K562 (cell line): ENCODE data around the gene NR1D1. TPM values are rescaled to one million over a fixed set of nuclear protein-coding genes. Genes with fewer than 3 reads are reported as not detected.

Source experiments
- BCL6 ChIP-seq: fragments of 250-450 bp; sonication (Bioruptor Pico); IDR thresholded peaks from 2 replicates; pipeline ENCODE4 v1.4.0; 2020
- CCNT2 ChIP-seq: IDR thresholded peaks from 2 replicates; pipeline ENCODE4 v1.6.1; 2011; ENCODE audit warnings: borderline replicate concordance, low read depth, mild to moderate bottlenecking, moderate library complexity, mixed read lengths, low read length; ENCODE audit not compliant: insufficient read length; ENCODE audit errors: extremely low read depth
- CTCF ChIP-seq, 3 experiments: IDR thresholded peaks in 2 of 3; conservative IDR thresholded peaks in 1 of 3; 2 replicates each; pipeline ENCODE4 v1.5.1; 2011 to 2012; ENCODE audit warnings: low read length in 3 of 3, mild to moderate bottlenecking in 3 of 3, control low read depth in 2 of 3, improper control_type of control experiment in 1 of 3, inconsistent platforms in 1 of 3, low read depth in 1 of 3, mixed read lengths in 1 of 3, moderate library complexity in 1 of 3; ENCODE audit not compliant: insufficient read depth in 2 of 3
- EWSR1 ChIP-seq: fragments of 450-650 bp; IDR thresholded peaks from 2 replicates; pipeline ENCODE4 v1.6.1; 2018; ENCODE audit warnings: borderline replicate concordance, mild to moderate bottlenecking, low read depth, moderate library complexity; ENCODE audit not compliant: partially characterized antibody
- HDAC2 ChIP-seq: fragments of 450-650 bp; IDR thresholded peaks from 2 replicates; pipeline ENCODE4 v1.6.1; 2016; ENCODE audit warnings: mild to moderate bottlenecking
- IRF9 ChIP-seq: fragments of 450-650 bp; IDR thresholded peaks from 2 replicates; pipeline ENCODE4 v1.6.1; 2016; ENCODE audit warnings: missing biosample characterization, missing genetic modification characterization
- MAX ChIP-seq: sonication (generic); formaldehyde crosslinking; IDR thresholded peaks from 2 replicates; pipeline ENCODE4 v1.9.0; 2022; ENCODE audit warnings: mild to moderate bottlenecking, missing genetic modification reagents
- PCBP1 ChIP-seq: fragments of 200-400 bp; formaldehyde crosslinking; IDR thresholded peaks from 2 replicates; pipeline ENCODE4 v1.6.1; 2018; ENCODE audit warnings: mild to moderate bottlenecking, low read depth, low read length; ENCODE audit not compliant: poor library complexity, severe bottlenecking
- PHF8 ChIP-seq: fragments of 200-600 bp; sonication (generic); IDR thresholded peaks from 2 replicates; pipeline ENCODE4 v1.6.1; 2012; ENCODE audit warnings: mixed run types, mild to moderate bottlenecking, inconsistent platforms, low read length, moderate library complexity, borderline replicate concordance
- POLR2B ChIP-seq: fragments of 450-650 bp; IDR thresholded peaks from 2 replicates; pipeline ENCODE4 v1.6.1; 2018; ENCODE audit warnings: low read depth; ENCODE audit not compliant: partially characterized antibody
- RBBP5 ChIP-seq: fragments of 200-600 bp; sonication (generic); IDR thresholded peaks from 2 replicates; pipeline ENCODE4 v1.6.1; 2012; ENCODE audit warnings: borderline replicate concordance, mild to moderate bottlenecking, low read length, control low read depth, inconsistent platforms; ENCODE audit not compliant: insufficient read depth, poor library complexity, severe bottlenecking
- RBFOX2 ChIP-seq: fragments of 200-400 bp; formaldehyde crosslinking; IDR thresholded peaks from 2 replicates; pipeline ENCODE4 v1.6.1; 2017; ENCODE audit warnings: low read depth, mild to moderate bottlenecking, low read length, moderate library complexity
- SPI1 ChIP-seq: IDR thresholded peaks from 2 replicates; pipeline ENCODE4 v1.6.1; 2011; ENCODE audit warnings: low read depth, low read length, control low read depth, borderline replicate concordance
- U2AF1 ChIP-seq: fragments of 200-400 bp; formaldehyde crosslinking; optimal IDR thresholded peaks from 2 replicates; pipeline ENCODE3; 2017; ENCODE audit warnings: mild to moderate bottlenecking, low read depth, low read length, moderate library complexity
- UBTF ChIP-seq, 2 experiments: IDR thresholded peaks; 2 replicates each; pipeline ENCODE4 v1.6.1; 2012; ENCODE audit warnings: improper control_type of control experiment in 2 of 2, low read depth in 2 of 2, low read length in 2 of 2, borderline replicate concordance in 1 of 2
- VEZF1 ChIP-seq: fragments of 200-800 bp; sonication (Bioruptor generic); IDR thresholded peaks from 2 replicates; pipeline ENCODE4 v1.6.1; 2017; ENCODE audit warnings: missing genetic modification characterization, missing compliant biosample characterization
- ZBTB17 ChIP-seq: fragments of 450-650 bp; formaldehyde crosslinking; IDR thresholded peaks from 2 replicates; pipeline ENCODE4 v1.4.0; 2020; ENCODE audit warnings: mild to moderate bottlenecking
- ZFX ChIP-seq: sonication (generic); formaldehyde crosslinking; IDR thresholded peaks from 2 replicates; pipeline ENCODE4 v1.8.0; 2022; ENCODE audit warnings: mild to moderate bottlenecking, missing genetic modification reagents, moderate library complexity
- ZNF436 ChIP-seq: fragments of 250-450, 450-650 bp; sonication (Bioruptor Pico); formaldehyde crosslinking; IDR thresholded peaks from 2 replicates; pipeline ENCODE4 v1.7.0; 2020; ENCODE audit warnings: mild to moderate bottlenecking
- polyA plus RNA-seq, 8 experiments: library from polyadenylated mRNA; depleted of rRNA in 4 of 8; stranded (reverse) in 5 of 8; unstranded in 3 of 8; fragments of >200 nt; fragmentation: Nextera tagmentation in 2 of 8; fragmentation: Illumina TruSeq in 1 of 8; extraction: Ambion mirVana in 2 of 8; extraction: Trizol in 1 of 8; gene quantifications; 2 replicates each; pipeline versions ENCODE4 v1.2.1 to v1.2.3, GENCODE V29; 2011 to 2014; ENCODE audit warnings: inconsistent platforms in 1 of 8, missing spikeins in 1 of 8
- total RNA-seq, 7 experiments: library from RNA; depleted of rRNA in 6 of 7; stranded (reverse); fragments of >200 nt in 6 of 7; fragmentation: Illumina TruSeq in 2 of 7; extraction: Trizol in 2 of 7; gene quantifications; 2 replicates each; pipeline versions ENCODE4 v1.2.1 to v1.2.3, GENCODE V29; 2011 to 2021; ENCODE audit warnings: low replicate concordance in 1 of 7

NR1D1 gene
- total and polyA plus RNA-seq, 9 of the 15 experiments (the other 6 are each of a cell fraction or from before 2014, with no cell fraction given), result 0.25 to 7.7 (median 0.65) TPM

- no peak for TF ChIP-seq IRF9 (tag)
- peak; percentile 54 to 71; a peak in 2 of 4 replicates for TF ChIP-seq UBTF (IDR thresholded peaks at IDR 0.05; ENCODE audit: borderline replicate concordance in 1 of 2, low read depth in 2 of 2, low read length in 2 of 2)
- TF ChIP-seq ZNF436 (CRISPR knock-in tag), result no peak
- TF ChIP-seq PCBP1, result peak; percentile 49
- no peak for TF ChIP-seq HDAC2
- peak; percentile 45; the same call in 1 of the 2 replicates for TF ChIP-seq SPI1
- TF ChIP-seq VEZF1 (CRISPR knock-in tag), result peak; percentile 97
- no peak for TF ChIP-seq POLR2B
- TF ChIP-seq CTCF (IDR thresholded peaks at IDR 0.05 in 2 of 3, conservative IDR thresholded peaks at IDR 0.05 in 1 of 3; ENCODE audit: insufficient read depth in 2 of 3, low read depth in 1 of 3, low read length in 3 of 3), result peak in 2 of 3 experiments; percentile 30 to 35; a peak in 3 of 6 replicates
- peak; percentile 54 for TF ChIP-seq RBFOX2
- TF ChIP-seq MAX (CRISPR knock-in tag), result no peak
- TF ChIP-seq U2AF1, result peak; percentile 77
- no peak for TF ChIP-seq EWSR1
- TF ChIP-seq RBBP5, result peak; percentile 18
- peak; percentile 24; the same call in 1 of the 2 replicates for TF ChIP-seq ZFX (CRISPR knock-in tag)
- TF ChIP-seq BCL6, result no peak
- peak; percentile 31 for TF ChIP-seq CCNT2
- peak; percentile 14; the same call in 1 of the 2 replicates for TF ChIP-seq PHF8
- TF ChIP-seq ZBTB17 (CRISPR knock-in tag), result no peak
Measured at GRCh38 chr17:40122136-40122998, 22.0 kb upstream of the NR1D1 start (continued).
